ENCODE measurements around the gene PCGF1. TPM values are rescaled to one million over a fixed set of nuclear protein-coding genes. Genes with fewer than 3 reads are reported as not detected.

The PCGF1 gene
- total and polyA plus RNA-seq, 2 of the 13 experiments (the other 11 are each of a cell fraction or from before 2014, with no cell fraction given), result 20.4 to 22.6 TPM

GRCh38 chr2:74472086-74472944, 35.2 kb downstream of the PCGF1 start, which contains the start of gene MRPL53 (continued):
- TF ChIP-seq MBNL3 (CRISPR knock-in tag; conservative IDR thresholded peaks at IDR 0.05) (no peak), BRF2 (CRISPR knock-in tag; IDR thresholded peaks at IDR 0.05) (peak; percentile 98), ZBTB7A (CRISPR knock-in tag; IDR thresholded peaks at IDR 0.05) (no peak), ZBTB25 (CRISPR knock-in tag; IDR thresholded peaks at IDR 0.05) (peak; percentile 94), ZUFSP (CRISPR knock-in tag; IDR thresholded peaks at IDR 0.05; ENCODE audit: borderline replicate concordance) (no peak), ZNF275 (CRISPR knock-in tag; IDR thresholded peaks at IDR 0.05; ENCODE audit: borderline replicate concordance) (peak; percentile 56; the same call in 1 of the 2 replicates), ZSCAN20 (CRISPR knock-in tag; IDR thresholded peaks at IDR 0.05; ENCODE audit: borderline replicate concordance) (0 out of 2 replicates have a peak, but pooled peaks have one; percentile 83), HMGXB4 (CRISPR knock-in tag; IDR thresholded peaks at IDR 0.05; ENCODE audit: borderline replicate concordance in 1 of 2, low read depth in 1 of 2) (peak; percentile 89 to 96; a peak in 3 of 4 replicates), RBAK (CRISPR knock-in tag; IDR thresholded peaks at IDR 0.05) (0 out of 2 replicates have a peak, but pooled peaks have one; percentile 54), ZNF850 (CRISPR knock-in tag; conservative IDR thresholded peaks at IDR 0.05) (peak; percentile 61), ZBTB46 (CRISPR knock-in tag; IDR thresholded peaks at IDR 0.05; ENCODE audit: borderline replicate concordance) (peak; percentile 95; the same call in 1 of the 2 replicates), SP5 (CRISPR knock-in tag; IDR thresholded peaks at IDR 0.05; ENCODE audit: borderline replicate concordance, low read depth) (peak; percentile 46; the same call in 1 of the 2 replicates), FOXJ3 (CRISPR knock-in tag; IDR thresholded peaks at IDR 0.05; ENCODE audit: borderline replicate concordance) (peak; percentile 66; the same call in 1 of the 2 replicates), DRAP1 (CRISPR knock-in tag; IDR thresholded peaks at IDR 0.05) (peak; percentile 69), ZKSCAN5 (CRISPR knock-in tag; IDR thresholded peaks at IDR 0.05) (0 out of 2 replicates have a peak, but pooled peaks have one; percentile 50), CHD2 (IDR thresholded peaks at IDR 0.05; ENCODE audit: low read depth, low read length) (0 out of 2 replicates have a peak, but pooled peaks have one; percentile 62), ZFP41 (CRISPR knock-in tag; IDR thresholded peaks at IDR 0.05; ENCODE audit: borderline replicate concordance) (peak; percentile 96; the same call in 1 of the 2 replicates)
